Hepatocyte (in vitro differentiated cells): ENCODE measurements around the gene CACNA1B. TPM values are rescaled to one million over a fixed set of nuclear protein-coding genes. Genes with fewer than 3 reads are reported as not detected.

Experiments used
- DNase-seq: peaks from one replicate; pipeline ENCODE4 v3.0.0-alpha.2; 2016; ENCODE audit warnings: low spot score
- H2AFZ ChIP-seq: fragments of 200-600 bp; sonication (generic); 2 replicates; pipeline ENCODE4 v1.6.0; 2016; ENCODE audit warnings: antibody characterized with exemption, mild to moderate bottlenecking
- H3K27ac ChIP-seq: fragments of 200-600 bp; sonication (generic); 2 replicates; pipeline ENCODE4 v1.5.1; 2016; ENCODE audit warnings: mild to moderate bottlenecking
- H3K27me3 ChIP-seq: fragments of 200-600 bp; sonication (generic); 2 replicates; pipeline ENCODE4 v1.6.1; 2016
- H3K36me3 ChIP-seq: fragments of 200-600 bp; sonication (generic); replicated peaks from 2 replicates; pipeline ENCODE4 v1.5.1; 2016; ENCODE audit warnings: low read depth; ENCODE audit not compliant: insufficient read depth
- H3K4me1 ChIP-seq: fragments of 200-600 bp; sonication (generic); 2 replicates; pipeline ENCODE4 v1.5.1; 2016; ENCODE audit warnings: mild to moderate bottlenecking, moderate library complexity; ENCODE audit not compliant: insufficient read depth
- H3K4me2 ChIP-seq: fragments of 200-600 bp; sonication (generic); 2 replicates; pipeline ENCODE4 v1.6.0; 2016
- H3K4me3 ChIP-seq: fragments of 200-600 bp; sonication (generic); 2 replicates; pipeline ENCODE4 v1.5.1; 2016; ENCODE audit warnings: mild to moderate bottlenecking
- H3K79me2 ChIP-seq: fragments of 200-600 bp; sonication (generic); 2 replicates; pipeline ENCODE4 v1.6.0; 2017; ENCODE audit warnings: mild to moderate bottlenecking
- H3K9me2 ChIP-seq: fragments of 200-600 bp; sonication (generic); replicated peaks from 2 replicates; pipeline ENCODE4 v1.6.0; 2017; ENCODE audit warnings: mild to moderate bottlenecking; ENCODE audit not compliant: insufficient read depth
- H3K9me3 ChIP-seq: fragments of 200-600 bp; sonication (generic); 2 replicates; pipeline ENCODE4 v1.5.1; 2016; ENCODE audit warnings: low read depth, mild to moderate bottlenecking
- H4K20me1 ChIP-seq: fragments of 200-600 bp; sonication (generic); 2 replicates; pipeline ENCODE4 v1.6.0; 2016; ENCODE audit warnings: mild to moderate bottlenecking; ENCODE audit not compliant: insufficient read depth, poor library complexity, severe bottlenecking
- EZH2 ChIP-seq: fragments of 200-600 bp; sonication (generic); IDR thresholded peaks from 2 replicates; pipeline ENCODE4 v1.6.1; 2016; ENCODE audit warnings: antibody characterized with exemption, mild to moderate bottlenecking, borderline replicate concordance
- EZH2phosphoT487 ChIP-seq: fragments of 200-600 bp; sonication (generic); IDR thresholded peaks from one replicate; pipeline ENCODE4 v1.6.1; 2018; ENCODE audit warnings: antibody characterized with exemption, mild to moderate bottlenecking, low read depth, moderate library complexity; ENCODE audit not compliant: unreplicated experiment, severe bottlenecking
- WGBS: methylation state at CpG from one replicate; pipeline ENCODE4 v1.1.6; 2016; ENCODE audit warnings: low lambda C conversion rate; ENCODE audit errors: missing lambda C conversion rate; 5-methylcytosine and 5-hydroxymethylcytosine counted together
- polyA plus RNA-seq: library from polyadenylated mRNA; unstranded; fragments of >200 nt; fragmentation: Nextera tagmentation; extraction: Ambion mirVana; gene quantifications from 2 replicates; pipeline ENCODE4 v1.2.1, GENCODE V29; 2016
- total RNA-seq: library from RNA; depleted of rRNA; stranded (reverse); fragments of >200 nt; gene quantifications from 2 replicates; pipeline ENCODE4 v1.2.3, GENCODE V29; 2014
- TF ChIP-seq, protein P1 (sequence below): fragments of 200-600 bp; sonication (generic); IDR thresholded peaks from 2 replicates; pipeline ENCODE4 v1.5.1; 2016; ENCODE audit warnings: antibody characterized with exemption, mild to moderate bottlenecking; ENCODE audit not compliant: poor library complexity

The CACNA1B gene
- total and polyA plus RNA-seq, 2 experiments from 2014 or later, result 0.30 to 0.39 TPM

DNA sequence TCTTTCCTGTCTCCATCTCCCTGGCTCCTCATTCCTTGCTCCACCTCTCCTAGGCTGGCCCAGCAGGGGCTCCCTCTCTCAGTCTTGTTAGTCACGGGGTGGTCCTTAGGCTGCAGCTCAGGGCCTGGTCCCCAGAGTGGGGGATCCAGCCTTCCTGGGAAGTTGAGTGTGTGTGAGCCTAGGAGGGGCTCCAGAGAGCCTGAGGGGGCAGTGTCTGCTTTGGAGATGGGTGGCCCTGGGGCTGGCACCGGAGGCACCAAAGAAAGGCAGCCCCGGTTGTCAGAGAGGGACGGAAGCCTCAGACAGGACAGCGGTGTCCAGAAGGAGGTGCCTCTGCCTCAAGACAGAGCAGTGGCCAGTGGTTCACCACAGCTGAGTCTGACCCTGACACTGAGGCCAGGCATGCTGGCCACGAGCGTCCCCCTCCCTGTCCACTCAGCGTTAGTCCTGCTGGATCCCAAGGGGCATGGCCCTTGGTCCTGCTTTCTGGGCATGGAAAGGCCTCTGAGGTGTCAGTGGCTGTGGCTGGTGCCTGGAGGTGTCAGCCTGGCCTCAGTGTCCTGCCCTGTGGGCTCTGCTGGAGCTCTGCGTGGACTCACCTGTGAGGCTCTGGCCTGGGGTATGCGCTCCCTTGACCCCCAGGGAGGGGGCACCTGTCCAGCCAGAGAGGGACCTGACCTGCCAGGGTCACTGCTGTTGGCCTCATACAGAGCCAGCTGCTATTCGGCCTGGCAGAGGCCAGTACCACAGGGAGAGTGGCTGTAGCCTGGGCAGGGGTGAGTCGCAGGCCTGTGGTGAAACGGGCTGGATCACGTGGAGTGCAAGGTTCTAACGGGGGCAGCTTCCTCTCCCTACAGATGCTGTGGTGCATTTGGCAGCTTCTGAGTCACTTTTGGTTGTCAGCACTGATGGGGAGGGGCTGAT lies 130.6 kb downstream of the CACNA1B start:
- no peak overlapping the region for H3K4me2 ChIP-seq
- no peaks in the 10 kb centered on the region for H3K4me1 ChIP-seq
- H3K4me3 ChIP-seq, result no peak overlapping the region
- H2AFZ ChIP-seq, result no peak overlapping the region
- no peaks in the 10 kb centered on the region for H3K27me3 ChIP-seq
- no peaks in the 10 kb centered on the region for H3K9me2 ChIP-seq
- no peaks in the 10 kb centered on the region for H3K79me2 ChIP-seq
- H3K9me3 ChIP-seq, result no peaks in the 10 kb centered on the region
- no peaks in the 10 kb centered on the region for H3K36me3 ChIP-seq
- no peak overlapping the region for H3K27ac ChIP-seq
- TF ChIP-seq EZH2phosphoT487, result no peak
- TF ChIP-seq, protein P1, sequence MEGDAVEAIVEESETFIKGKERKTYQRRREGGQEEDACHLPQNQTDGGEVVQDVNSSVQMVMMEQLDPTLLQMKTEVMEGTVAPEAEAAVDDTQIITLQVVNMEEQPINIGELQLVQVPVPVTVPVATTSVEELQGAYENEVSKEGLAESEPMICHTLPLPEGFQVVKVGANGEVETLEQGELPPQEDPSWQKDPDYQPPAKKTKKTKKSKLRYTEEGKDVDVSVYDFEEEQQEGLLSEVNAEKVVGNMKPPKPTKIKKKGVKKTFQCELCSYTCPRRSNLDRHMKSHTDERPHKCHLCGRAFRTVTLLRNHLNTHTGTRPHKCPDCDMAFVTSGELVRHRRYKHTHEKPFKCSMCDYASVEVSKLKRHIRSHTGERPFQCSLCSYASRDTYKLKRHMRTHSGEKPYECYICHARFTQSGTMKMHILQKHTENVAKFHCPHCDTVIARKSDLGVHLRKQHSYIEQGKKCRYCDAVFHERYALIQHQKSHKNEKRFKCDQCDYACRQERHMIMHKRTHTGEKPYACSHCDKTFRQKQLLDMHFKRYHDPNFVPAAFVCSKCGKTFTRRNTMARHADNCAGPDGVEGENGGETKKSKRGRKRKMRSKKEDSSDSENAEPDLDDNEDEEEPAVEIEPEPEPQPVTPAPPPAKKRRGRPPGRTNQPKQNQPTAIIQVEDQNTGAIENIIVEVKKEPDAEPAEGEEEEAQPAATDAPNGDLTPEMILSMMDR, result no peak
- 89% methylated on average over 15 of the region's 15 CpGs for WGBS
- peak; percentile 2 for DNase-seq
- H4K20me1 ChIP-seq, result no peaks in the 10 kb centered on the region

DNA sequence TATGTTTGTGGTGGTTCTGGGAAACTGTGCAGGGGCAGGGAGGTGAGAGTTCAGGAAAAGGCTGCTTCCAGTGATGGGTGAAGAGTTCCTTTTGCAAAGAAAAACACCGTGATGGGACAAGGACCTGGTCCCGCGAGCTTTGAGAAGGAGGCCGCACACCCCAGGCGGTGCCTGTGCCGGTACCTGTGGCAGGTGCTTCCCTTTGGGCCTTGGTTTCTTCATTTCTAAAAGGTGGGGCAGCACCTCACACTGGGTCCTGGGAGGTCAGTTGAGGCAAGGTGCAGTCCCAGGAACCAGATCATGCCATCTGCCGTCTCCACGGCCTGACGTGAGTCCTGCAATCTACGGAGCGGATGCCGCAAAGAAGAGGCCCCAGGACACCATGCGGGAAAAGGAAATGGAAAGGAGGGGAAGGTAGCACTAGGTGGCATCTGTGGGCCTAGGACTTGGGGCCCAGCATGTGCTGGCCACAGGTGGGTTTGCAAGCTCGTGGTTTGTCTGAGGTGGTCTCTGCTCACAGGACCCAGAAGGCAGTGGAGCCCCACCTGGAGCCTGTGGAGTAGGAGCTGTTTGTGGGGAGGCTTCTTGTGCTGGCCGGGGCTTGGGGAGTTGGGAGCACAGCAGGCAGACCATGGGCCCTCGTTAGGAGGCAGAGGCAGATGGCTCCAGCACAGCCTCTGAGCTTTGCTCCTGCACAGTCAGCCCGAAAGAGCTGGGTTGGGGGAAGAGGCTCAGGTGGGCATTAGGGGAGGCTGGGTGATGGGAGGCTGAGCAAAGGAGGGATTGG lies 131.6 kb downstream of the CACNA1B start:
- DNase-seq, result no peak
- WGBS, result 96% methylated on average over 17 of the region's 17 CpGs

DNA sequence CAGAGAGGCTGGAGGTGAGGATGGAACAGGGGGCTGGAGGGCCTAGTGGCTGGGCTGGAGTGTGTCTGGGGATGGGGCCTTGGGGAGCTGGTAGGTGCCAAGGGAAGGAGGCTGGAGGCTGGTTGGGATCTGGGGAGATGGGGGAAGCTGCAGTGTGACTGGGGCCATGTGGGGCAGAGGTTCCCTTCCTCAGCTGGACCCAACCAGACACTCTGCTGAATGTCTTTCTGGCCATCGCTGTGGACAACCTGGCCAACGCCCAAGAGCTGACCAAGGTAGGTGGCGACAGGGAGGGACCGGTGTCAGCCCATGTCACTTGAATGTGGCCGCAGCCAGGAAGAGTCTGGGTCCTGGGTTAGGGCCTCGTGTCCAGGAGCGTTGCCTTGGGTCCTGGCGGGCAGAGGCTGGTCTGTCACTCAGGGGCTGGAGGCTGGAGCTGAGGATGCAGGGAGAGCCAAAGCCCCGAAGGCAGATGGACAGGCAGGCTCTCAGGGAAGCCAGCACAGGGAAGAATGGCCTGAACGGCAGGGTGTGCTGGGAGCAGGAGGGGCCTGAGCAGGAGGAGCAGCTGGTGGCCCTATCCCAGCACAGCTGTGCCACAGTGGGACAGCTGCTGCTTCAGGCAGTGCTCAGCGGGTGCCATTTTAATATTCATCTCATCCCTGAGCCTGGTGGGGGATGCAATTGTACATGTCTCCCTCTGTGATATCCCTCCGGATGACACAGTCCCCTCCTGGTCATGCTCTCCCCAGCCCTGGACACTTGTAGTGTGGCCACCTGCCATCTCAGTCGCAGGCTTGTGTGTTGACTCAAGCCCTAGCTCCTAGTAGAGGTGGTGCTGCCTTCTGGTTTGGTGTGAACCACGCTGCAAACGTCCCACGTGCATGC lies 132.5 kb downstream of the CACNA1B start:
- Histone ChIP-seq H3K27ac (no peak overlapping the region), H3K9me2 (no peaks in the 10 kb centered on the region), H4K20me1 (no peaks in the 10 kb centered on the region), H3K9me3 (no peaks in the 10 kb centered on the region), H3K4me2 (no peak overlapping the region), H3K4me1 (no peaks in the 10 kb centered on the region), H3K4me3 (no peak overlapping the region), H2AFZ (no peak overlapping the region), H3K27me3 (no peaks in the 10 kb centered on the region), H3K36me3 (no peaks in the 10 kb centered on the region), H3K79me2 (no peaks in the 10 kb centered on the region)
- no peak for DNase-seq
- TF ChIP-seq EZH2phosphoT487, result no peak
- TF ChIP-seq EZH2, result no peak
- TF ChIP-seq, protein P1, result no peak
- WGBS, result 88% methylated on average over 16 of the region's 16 CpGs

More for the DNA sequence above, 131.6 kb downstream of the CACNA1B start:
- no peak overlapping the region for H3K4me3 ChIP-seq
- no peaks in the 10 kb centered on the region for H3K27me3 ChIP-seq
- no peak overlapping the region for H3K27ac ChIP-seq
- no peaks in the 10 kb centered on the region for H3K9me2 ChIP-seq
- H3K79me2 ChIP-seq, result no peaks in the 10 kb centered on the region
- H4K20me1 ChIP-seq, result no peaks in the 10 kb centered on the region
- H3K9me3 ChIP-seq, result no peaks in the 10 kb centered on the region
- no peak overlapping the region for H3K4me2 ChIP-seq
- TF ChIP-seq, protein P1, result no peak
- no peak for TF ChIP-seq EZH2phosphoT487
- no peaks in the 10 kb centered on the region for H3K36me3 ChIP-seq
- no peaks in the 10 kb centered on the region for H3K4me1 ChIP-seq
- no peak overlapping the region for H2AFZ ChIP-seq
